Measurements from ENCODE around the gene PBXIP1. TPM values are rescaled to one million over a fixed set of nuclear protein-coding genes. Genes with fewer than 3 reads are reported as not detected.

PBXIP1 gene
- total RNA-seq, 2 experiments from 2014 or later = 17.7 to 19.4 TPM

- DNase-seq (no peak), ATAC-seq (no peak)
- peaks cover 27% of the 10 kb centered on the region for H3K4me1 Mint-ChIP-seq (ENCODE audit: low read depth)
- H3K9me3 Mint-ChIP-seq = no peaks in the 10 kb centered on the region
- intact Hi-C loops (cut with micrococcal nuclease) = no loop called here
- peaks cover 20% of the 10 kb centered on the region for H3K36me3 Mint-ChIP-seq (ENCODE audit: low read depth)
- H3K4me3 Mint-ChIP-seq = no peak overlapping the region
- TF ChIP-seq CTCF (IDR thresholded peaks at IDR 0.05) = no peak
- CTCF ChIA-PET = interaction anchor here (1.3 to 6.5 kb wide), 4 partner anchors 8 to 82 kb away, joined by 3 to 34 read pairs (median 18); partner anchors contain the start of genes ADAM15 and PYGO2
- no peaks in the 10 kb centered on the region for H3K27me3 Mint-ChIP-seq
- POLR2A ChIA-PET = interaction anchor here (0.9 kb wide), 1 partner anchor 13 kb away, joined by 3 read pairs; the partner anchor contains the start of gene PBXIP1
- peak overlapping the region; percentile 69 for H3K27ac Mint-ChIP-seq
Measured at GRCh38 chr1:154969246-154969645, 13.3 kb upstream of the PBXIP1 start.

- Mint-ChIP-seq H3K36me3 (ENCODE audit: low read depth) (peaks cover 22% of the 10 kb centered on the region), H3K27ac (peak overlapping the region; percentile 69), H3K9me3 (no peaks in the 10 kb centered on the region), H3K4me3 (no peak overlapping the region), H3K4me1 (ENCODE audit: low read depth) (peaks cover 30% of the 10 kb centered on the region), H3K27me3 (no peaks in the 10 kb centered on the region)
- no peak for DNase-seq
- intact Hi-C loops (cut with micrococcal nuclease) = no loop called here
- ChIA-PET CTCF (no interaction called here), POLR2A (interaction anchor here (0.9 kb wide), 1 partner anchor 13 kb away, joined by 3 read pairs; the partner anchor contains the start of gene PBXIP1)
- no peak for ATAC-seq
- no peak for TF ChIP-seq CTCF (IDR thresholded peaks at IDR 0.05)
Measured at GRCh38 chr1:154968731-154969130, 12.8 kb upstream of the PBXIP1 start.

GRCh38 chr1:154967331-154967950 is 11.5 kb upstream of the PBXIP1 start:
- Mint-ChIP-seq H3K4me1 (ENCODE audit: low read depth) (peaks cover 35% of the 10 kb centered on the region), H3K4me3 (no peak overlapping the region), H3K27me3 (no peaks in the 10 kb centered on the region), H3K9me3 (no peaks in the 10 kb centered on the region), H3K36me3 (ENCODE audit: low read depth) (peaks cover 30% of the 10 kb centered on the region), H3K27ac (peak overlapping the region; percentile 74)
- POLR2A ChIA-PET = interaction anchor here (0.6 to 2.0 kb wide), 3 partner anchors 12 to 95 kb away, joined by 3 to 9 read pairs (median 3); partner anchors contain the start of genes FLAD1 and PBXIP1
- no peak for DNase-seq
- CTCF ChIA-PET = interaction anchor here (1.2 kb wide), 1 partner anchor 32 kb away, joined by 6 read pairs; no protein-coding TSS in a partner anchor
- TF ChIP-seq CTCF (IDR thresholded peaks at IDR 0.05) = no peak
- ATAC-seq = no peak
- intact Hi-C loops (cut with micrococcal nuclease) = no loop called here

- intact Hi-C loops (cut with micrococcal nuclease) = no loop called here
- Mint-ChIP-seq H3K4me1 (ENCODE audit: low read depth) (peaks cover 25% of the 10 kb centered on the region), H3K9me3 (no peaks in the 10 kb centered on the region), H3K27me3 (no peaks in the 10 kb centered on the region), H3K36me3 (ENCODE audit: low read depth) (peaks cover 31% of the 10 kb centered on the region), H3K27ac (peak overlapping the region; percentile 30), H3K4me3 (no peak overlapping the region)
- ATAC-seq (no peak), DNase-seq (no peak)
- ChIA-PET CTCF (interaction anchor here (1.2 to 1.5 kb wide), 2 partner anchors 33 to 51 kb away, joined by 4 to 6 read pairs; no protein-coding TSS in a partner anchor), POLR2A (interaction anchor here (1.2 to 2.0 kb wide), 2 partner anchors 14 to 17 kb away, joined by 3 to 9 read pairs; partner anchors contain the start of gene FLAD1)
- no peak for TF ChIP-seq CTCF (IDR thresholded peaks at IDR 0.05)
Measured at GRCh38 chr1:154966111-154966510, 10.2 kb upstream of the PBXIP1 start.

DNA sequence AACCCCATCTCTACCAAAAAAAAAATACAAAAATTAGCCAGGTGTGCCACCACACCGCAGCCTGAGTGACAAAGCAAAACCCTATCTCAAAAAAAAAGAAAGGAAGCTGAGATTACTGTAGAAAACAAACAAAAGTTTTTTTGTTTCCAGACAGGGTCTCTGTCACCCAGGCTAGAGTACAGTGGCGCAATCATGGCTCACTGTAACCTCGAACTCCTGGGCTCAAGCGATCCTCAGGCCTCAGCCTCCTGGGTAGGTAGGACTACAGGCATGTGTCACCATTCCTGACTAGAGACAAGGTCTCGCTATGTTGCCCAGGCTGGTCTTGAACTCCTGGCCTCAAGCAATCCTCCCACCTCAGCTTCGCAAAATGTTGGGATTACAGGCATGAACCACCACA is 8.5 kb upstream of the PBXIP1 start:
- peak overlapping the region; percentile 57 for H3K27ac Mint-ChIP-seq
- no peak overlapping the region for H3K4me3 Mint-ChIP-seq
- intact Hi-C loops (cut with micrococcal nuclease) = loop anchor here (5.0 kb wide), 1 partner anchor 33 kb away; no protein-coding TSS in a partner anchor
- peaks cover 26% of the 10 kb centered on the region for H3K4me1 Mint-ChIP-seq (ENCODE audit: low read depth)
- no peak for ATAC-seq
- no peaks in the 10 kb centered on the region for H3K9me3 Mint-ChIP-seq
- H3K27me3 Mint-ChIP-seq = no peaks in the 10 kb centered on the region
- no peak for TF ChIP-seq CTCF (IDR thresholded peaks at IDR 0.05)
- ChIA-PET CTCF (interaction anchor here (1.0 to 2.3 kb wide), 5 partner anchors 9 to 95 kb away, joined by 3 to 10 read pairs (median 4); partner anchors contain the start of gene ADAM15), POLR2A (interaction anchor here (0.6 to 1.6 kb wide), 6 partner anchors 8 to 98 kb away, joined by 3 to 5 read pairs (median 4); partner anchors contain the start of genes CKS1B and PBXIP1)
- H3K36me3 Mint-ChIP-seq (ENCODE audit: low read depth) = peaks cover 39% of the 10 kb centered on the region
- no peak for DNase-seq

All from activated CD8-positive, alpha-beta T cell treated with anti-CD3 and anti-CD28 coated beads for 36 hours (primary cell).